Aorta (tissue), 5 donors: Measurements from ENCODE around the gene MAGEA9. TPM values are rescaled to one million over a fixed set of nuclear protein-coding genes. Genes with fewer than 3 reads are reported as not detected.

Experiments
- ATAC-seq: fragments of 200-7000 bp; cut with Tn5 transposase; one replicate; pipeline ENCODE4 v1.9.1; 2022; ENCODE audit warnings: moderate library complexity; ENCODE audit not compliant: low FRiP score
- DNase-seq, 2 donors: peaks; one replicate each; pipeline ENCODE4 v3.0.0-alpha.2; 2020
- H3K27ac ChIP-seq, 2 donors: one replicate each; pipeline ENCODE4 v1.5.1; 2013; ENCODE audit warnings: low read length in 2 of 2, mild to moderate bottlenecking in 2 of 2, moderate library complexity in 2 of 2, control low read depth in 1 of 2, inconsistent platforms in 1 of 2, low read depth in 1 of 2
- H3K27me3 ChIP-seq, 2 donors: one replicate each; pipeline ENCODE4 v1.6.1; 2013; ENCODE audit warnings: control low read depth in 1 of 2, low read length in 1 of 2, mild to moderate bottlenecking in 1 of 2, moderate library complexity in 1 of 2; ENCODE audit not compliant: insufficient read depth in 2 of 2, control insufficient read depth in 1 of 2
- H3K36me3 ChIP-seq, 2 donors: one replicate each; pipeline ENCODE4 v1.6.1; 2013; ENCODE audit warnings: control low read depth in 1 of 2, low read length in 1 of 2, mild to moderate bottlenecking in 1 of 2; ENCODE audit not compliant: insufficient read depth in 2 of 2, control insufficient read depth in 1 of 2
- H3K4me1 ChIP-seq, 2 donors: one replicate each; pipeline ENCODE4 v1.6.1; 2013; ENCODE audit warnings: low read length in 2 of 2, control low read depth in 1 of 2, mild to moderate bottlenecking in 1 of 2, moderate library complexity in 1 of 2; ENCODE audit not compliant: insufficient read depth in 2 of 2, control insufficient read depth in 1 of 2
- H3K4me3 ChIP-seq, 2 donors: one replicate each; pipeline ENCODE4 v1.5.1; 2013; ENCODE audit warnings: low read length in 2 of 2, control low read depth in 1 of 2, mild to moderate bottlenecking in 1 of 2
- H3K9me3 ChIP-seq: one replicate; pipeline ENCODE4 v1.6.1; 2013; ENCODE audit warnings: mild to moderate bottlenecking, low read length; ENCODE audit not compliant: control insufficient read depth
- WGBS, 2 donors: extraction: QIAGEN DNeasy Blood & Tissue Kit; methylation state at CpG; one replicate each; pipeline ENCODE4 v1.1.7; 2013; 5-methylcytosine and 5-hydroxymethylcytosine counted together
- intact Hi-C, 2 donors: fragments of 100-400 bp; cut with DNase I; formaldehyde crosslinking; loops; one replicate each; pipeline versions ENCODE4 v1.14.2 to v1.15.0; 2022
- polyA plus RNA-seq, 2 donors: library from polyadenylated mRNA; stranded (reverse); fragments of 200-250 nt; gene quantifications; one replicate each; pipeline ENCODE4 v1.2.3, GENCODE V29; 2013
- total RNA-seq, 2 donors: library from RNA; stranded (reverse); fragmentation: NEBNext Ultra II Directional; extraction: Animal tissue kit (Norgen Biotek cat#: 25700); gene quantifications; one replicate each; pipeline ENCODE4 v1.2.1, GENCODE V29; 2021
- donor health status: healthy with polysubstance abuse.
- donor health status: Bipolar disorder and iron deficiency.
- donor health status: DM: no; HTN: no; CAD: no.
- donor health status: DM: no; HTN: no; CAD: no.
- donor health status: DM: yes; HTN: yes; CAD: no.

MAGEA9 gene
- total and polyA plus RNA-seq, 4 donors: not detected

DNA sequence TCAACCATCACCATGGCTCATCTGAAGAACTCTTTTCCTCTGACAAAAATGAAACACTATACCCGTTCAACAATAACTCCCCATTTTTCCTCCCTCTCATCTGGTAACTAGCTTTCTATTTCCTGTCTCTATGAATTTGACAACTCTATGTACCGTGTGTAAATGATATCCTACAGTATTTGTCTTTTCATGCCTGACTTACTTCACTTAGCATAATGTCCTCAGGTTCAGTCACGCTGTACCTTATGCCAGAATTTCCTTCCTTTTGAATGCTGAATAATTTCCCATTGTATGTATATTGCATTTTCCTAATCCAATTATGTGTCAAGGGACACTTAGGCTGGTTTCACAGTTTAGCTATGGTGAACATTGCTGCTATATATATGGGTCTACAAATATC, 18.2 kb downstream of the MAGEA9 start:
- Histone ChIP-seq H3K36me3 (no peaks in the 10 kb centered on the region), H3K27me3 (no peaks in the 10 kb centered on the region), H3K9me3 (no peaks in the 10 kb centered on the region), H3K27ac (no peak overlapping the region), H3K4me3 (no peak overlapping the region), H3K4me1 (no peaks in the 10 kb centered on the region)
- intact Hi-C loops: no loop called here
- ATAC-seq (no peak), DNase-seq (no peak)
- 48 to 60% methylated on average over 3 of the region's 3 CpGs for WGBS, 2 donors

DNA sequence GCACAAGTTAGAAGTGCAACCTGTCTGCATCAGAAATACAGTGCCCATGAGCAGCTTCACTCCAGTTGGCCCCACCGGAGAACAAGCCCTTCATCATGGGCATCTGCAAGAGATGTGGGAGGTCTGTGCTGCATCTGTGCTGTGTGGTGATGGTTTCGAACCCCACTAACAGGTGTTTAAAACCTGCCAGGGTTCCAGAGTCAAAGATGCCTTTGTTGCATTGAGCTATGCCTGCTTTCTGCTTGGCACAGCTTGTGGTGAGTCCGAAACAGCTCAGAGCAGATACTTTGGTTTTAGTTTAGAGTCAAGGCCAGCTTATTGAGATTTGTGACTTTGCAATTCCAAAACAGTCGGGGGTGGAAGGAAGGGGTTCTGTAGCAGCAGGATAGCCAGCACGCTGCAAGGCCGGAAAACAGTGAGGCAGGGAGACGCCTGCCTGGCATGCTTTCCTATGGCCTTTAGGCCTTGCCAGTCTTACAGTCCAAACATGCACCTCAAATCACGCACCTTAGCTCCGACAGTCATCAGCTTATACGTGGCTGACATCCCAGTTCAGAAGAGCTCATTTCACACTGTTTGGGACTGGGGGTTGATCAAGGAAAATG, 21.8 kb downstream of the MAGEA9 start:
- intact Hi-C loops: no loop called here
- Histone ChIP-seq H3K4me3 (no peak overlapping the region), H3K9me3 (no peaks in the 10 kb centered on the region), H3K27me3 (no peaks in the 10 kb centered on the region), H3K36me3 (no peaks in the 10 kb centered on the region), H3K4me1 (no peaks in the 10 kb centered on the region), H3K27ac (no peak overlapping the region)
- ATAC-seq (no peak), DNase-seq (no peak)
- 78 to 91% methylated on average over 10 of the region's 10 CpGs for WGBS, 2 donors

DNA sequence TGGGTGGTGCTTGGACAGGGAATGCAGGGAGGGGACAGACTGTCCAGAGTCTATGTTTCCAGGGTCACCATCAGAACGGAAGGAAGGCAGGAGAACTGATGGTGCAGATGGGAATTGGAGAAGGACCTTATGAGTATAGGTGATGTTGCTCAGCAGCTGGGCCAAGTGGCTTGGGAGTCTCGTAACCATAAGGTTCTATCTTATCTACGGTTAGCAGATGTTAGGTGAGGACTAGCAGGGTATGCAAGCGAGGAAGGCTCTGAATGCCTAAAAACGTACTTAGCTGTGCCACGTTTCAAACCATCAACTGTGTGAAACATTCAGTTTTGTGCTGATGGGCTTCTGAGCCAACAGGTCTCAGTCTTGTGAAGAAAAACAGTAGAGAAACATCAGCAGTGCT, 22.4 kb downstream of the MAGEA9 start:
- Histone ChIP-seq H3K36me3 (no peaks in the 10 kb centered on the region), H3K4me3 (no peak overlapping the region), H3K27me3 (no peaks in the 10 kb centered on the region), H3K9me3 (no peaks in the 10 kb centered on the region), H3K27ac (no peak overlapping the region), H3K4me1 (no peaks in the 10 kb centered on the region)
- intact Hi-C loops: no loop called here
- WGBS, 2 donors: 76 to 87% methylated on average over 6 of the region's 6 CpGs
- ATAC-seq (no peak), DNase-seq (no peak)

DNA sequence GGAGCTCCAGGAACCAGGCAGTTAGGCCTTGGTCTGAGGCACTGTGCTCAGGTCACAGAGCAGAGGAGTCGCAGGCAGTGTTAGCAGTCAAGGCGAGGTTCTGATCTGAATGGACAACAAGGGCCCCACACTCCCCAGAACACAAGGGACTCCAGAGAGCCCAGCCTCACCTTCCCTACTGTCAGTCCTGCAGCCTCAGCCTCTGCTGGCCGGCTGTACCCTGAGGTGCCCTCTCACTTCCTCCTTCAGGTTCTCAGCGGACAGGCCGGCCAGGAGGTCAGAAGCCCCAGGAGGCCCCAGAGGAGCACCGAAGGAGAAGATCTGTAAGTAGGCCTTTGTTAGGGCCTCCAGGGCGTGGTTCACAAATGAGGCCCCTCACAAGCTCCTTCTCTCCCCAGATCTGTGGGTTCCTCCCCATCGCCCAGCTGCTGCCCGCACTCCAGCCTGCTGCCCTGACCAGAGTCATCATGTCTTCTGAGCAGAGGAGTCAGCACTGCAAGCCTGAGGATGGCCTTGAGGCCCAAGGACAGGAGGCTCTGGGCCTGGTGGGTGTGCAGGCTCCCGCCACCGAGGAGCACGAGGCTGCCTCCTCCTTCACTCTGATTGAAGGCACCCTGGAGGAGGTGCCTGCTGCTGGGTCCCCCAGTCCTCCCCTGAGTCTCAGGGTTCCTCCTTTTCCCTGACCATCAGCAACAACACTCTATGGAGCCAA, 26.2 kb downstream of the MAGEA9 start:
- no peak for DNase-seq
- Histone ChIP-seq H3K27me3 (no peaks in the 10 kb centered on the region), H3K9me3 (no peaks in the 10 kb centered on the region), H3K4me1 (no peaks in the 10 kb centered on the region), H3K4me3 (no peak overlapping the region), H3K27ac (no peak overlapping the region), H3K36me3 (no peaks in the 10 kb centered on the region)
- no peak for ATAC-seq
- WGBS, 2 donors: 90 to 93% methylated on average over 12 of the region's 12 CpGs
- intact Hi-C loops: no loop called here

DNA sequence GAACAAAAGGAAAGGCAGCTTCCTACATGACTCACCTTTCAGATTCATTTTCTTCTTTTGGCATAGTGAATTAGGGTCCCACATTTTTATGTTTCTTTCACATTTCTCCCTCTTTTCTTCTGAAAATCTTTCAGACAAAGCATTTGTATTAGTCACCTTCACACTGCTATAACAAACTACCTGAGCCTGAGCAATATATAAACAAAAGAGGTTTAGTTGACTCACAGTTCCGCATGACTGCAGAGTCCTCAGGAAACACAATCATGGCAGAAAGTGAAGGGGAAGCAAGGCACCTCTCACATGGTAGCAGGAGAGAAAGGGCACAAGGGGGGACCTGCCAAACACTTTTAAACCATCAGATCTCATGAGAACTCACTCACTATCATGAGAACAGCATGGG, 36.9 kb downstream of the MAGEA9 start:
- WGBS, 2 donors: 64 to 73% methylated on average over 1 of the region's 1 CpG
- Histone ChIP-seq H3K36me3 (no peaks in the 10 kb centered on the region), H3K27ac (no peak overlapping the region), H3K9me3 (no peaks in the 10 kb centered on the region), H3K27me3 (no peaks in the 10 kb centered on the region), H3K4me3 (no peak overlapping the region), H3K4me1 (no peaks in the 10 kb centered on the region)
- ATAC-seq (no peak), DNase-seq (no peak)
- intact Hi-C loops: no loop called here

DNA sequence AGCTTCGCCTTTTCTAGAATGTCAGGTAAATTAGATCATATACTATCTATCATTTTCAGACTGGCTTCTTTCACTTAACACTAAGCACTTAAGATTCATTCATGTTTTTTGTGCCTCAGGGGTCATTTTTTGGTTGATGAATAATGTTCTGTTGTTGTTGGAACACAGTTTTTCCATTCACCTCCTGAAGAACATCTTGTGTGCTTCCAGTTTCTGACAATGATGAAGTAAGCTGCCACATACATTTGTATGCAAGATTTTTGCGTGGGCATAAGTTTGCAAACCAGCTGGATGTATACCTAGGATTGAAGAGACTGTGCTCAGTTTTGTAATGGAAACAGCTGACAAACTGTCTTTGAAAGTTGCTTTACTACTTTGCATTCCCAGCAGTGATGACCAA, 37.6 kb downstream of the MAGEA9 start:
- H3K4me1 ChIP-seq: no peaks in the 10 kb centered on the region
- no peak for DNase-seq
- ATAC-seq: no peak
- no peak overlapping the region for H3K27ac ChIP-seq
- H3K9me3 ChIP-seq: no peaks in the 10 kb centered on the region
- H3K36me3 ChIP-seq: no peaks in the 10 kb centered on the region
- H3K4me3 ChIP-seq: no peak overlapping the region
- 42 to 49% methylated on average over 2 of the region's 2 CpGs for WGBS, 2 donors
- H3K27me3 ChIP-seq: no peaks in the 10 kb centered on the region
- intact Hi-C loops: no loop called here

DNA sequence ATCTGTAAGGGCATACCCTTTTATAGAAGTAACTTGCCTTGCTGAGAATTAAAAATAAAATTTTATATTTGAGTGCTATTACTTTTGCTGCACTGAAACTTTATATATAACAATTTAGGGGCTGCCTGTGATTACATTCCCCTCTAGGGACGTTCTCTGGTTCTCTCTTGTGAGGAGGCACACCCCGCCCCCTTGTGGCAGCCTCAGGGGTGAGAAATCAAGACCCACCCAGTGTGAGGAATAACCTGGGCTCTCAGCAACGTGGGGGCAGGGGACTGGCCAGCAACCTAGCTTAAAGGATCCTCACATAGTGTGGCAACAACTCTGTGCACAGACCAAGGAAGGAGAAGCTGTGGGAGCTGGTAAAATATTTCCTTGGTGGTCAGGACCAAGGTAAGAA, 43.7 kb downstream of the MAGEA9 start:
- no peaks in the 10 kb centered on the region for H3K9me3 ChIP-seq
- no peaks in the 10 kb centered on the region for H3K27me3 ChIP-seq
- intact Hi-C loops: no loop called here
- ATAC-seq (no peak), DNase-seq (no peak)
- 4 to 8% methylated on average over 3 of the region's 3 CpGs for WGBS, 2 donors
- no peaks in the 10 kb centered on the region for H3K36me3 ChIP-seq
- no peaks in the 10 kb centered on the region for H3K4me1 ChIP-seq
- H3K27ac ChIP-seq: no peak overlapping the region
- no peak overlapping the region for H3K4me3 ChIP-seq

DNA sequence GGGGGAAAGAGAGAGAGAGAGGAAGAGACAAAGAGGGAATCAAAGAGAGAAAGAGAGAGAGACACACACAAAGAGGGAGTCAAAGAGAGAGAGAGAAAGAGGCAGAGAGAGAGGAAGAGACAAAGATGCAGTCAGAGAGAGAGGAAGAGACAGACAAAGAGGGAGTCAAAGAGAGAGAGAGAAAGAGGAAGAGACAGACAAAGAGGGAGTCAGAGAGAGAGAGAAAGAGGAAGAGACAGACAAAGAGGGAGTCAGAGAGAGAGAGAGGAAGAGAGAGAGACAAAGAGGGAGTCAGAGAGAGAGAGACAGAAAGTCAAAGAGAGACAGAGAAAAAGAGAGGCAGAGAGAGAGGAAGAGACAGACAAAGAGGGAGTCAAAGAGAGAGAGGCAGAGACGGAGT, 45.5 kb downstream of the MAGEA9 start:
- Histone ChIP-seq H3K4me3 (no peak overlapping the region), H3K27ac (no peak overlapping the region), H3K4me1 (no peaks in the 10 kb centered on the region), H3K36me3 (no peaks in the 10 kb centered on the region), H3K9me3 (no peaks in the 10 kb centered on the region), H3K27me3 (no peaks in the 10 kb centered on the region)
- DNase-seq (no peak), ATAC-seq (no peak)
- intact Hi-C loops: no loop called here
- 67 to 71% methylated on average over 1 of the region's 1 CpG for WGBS, 2 donors

DNA sequence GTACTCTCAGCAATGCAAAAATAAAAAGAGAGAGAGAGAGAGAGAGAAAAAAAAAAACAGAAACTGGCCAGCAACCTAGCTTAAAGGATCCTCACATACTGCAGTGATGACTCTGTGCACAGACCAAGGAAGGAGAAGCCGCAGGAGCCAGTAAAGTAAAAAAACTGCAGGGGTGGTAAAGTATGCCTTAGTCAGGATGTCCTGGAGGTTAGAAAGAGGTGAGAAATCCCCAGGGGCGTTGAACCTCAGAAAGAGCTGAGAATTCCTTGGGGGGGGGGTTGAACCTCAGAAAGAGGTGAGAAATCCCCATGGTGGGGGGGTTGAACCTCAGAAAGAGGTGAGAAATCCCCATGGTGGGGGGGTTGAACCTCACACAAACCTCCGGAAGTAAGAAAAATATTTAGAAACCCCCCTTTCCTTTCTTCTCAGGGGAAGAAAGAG, 48.0 kb downstream of the MAGEA9 start:
- Histone ChIP-seq H3K27me3 (no peaks in the 10 kb centered on the region), H3K4me3 (no peak overlapping the region), H3K36me3 (no peaks in the 10 kb centered on the region), H3K9me3 (no peaks in the 10 kb centered on the region), H3K4me1 (no peaks in the 10 kb centered on the region), H3K27ac (no peak overlapping the region)
- WGBS, 2 donors: 15 to 30% methylated on average over 3 of the region's 3 CpGs
- intact Hi-C loops: no loop called here
- ATAC-seq (no peak), DNase-seq (no peak)
